GM12865 (cell line): ENCODE measurements around the gene FAAH.

Experiments used
- DNase-seq: peaks from one replicate; pipeline ENCODE4 v3.0.0; 2010; ENCODE audit warnings: low read depth
- H3K4me3 ChIP-seq: 2 replicates; pipeline ENCODE4 v1.5.1; 2011; ENCODE audit warnings: mild to moderate bottlenecking, low read depth, low read length, control low read depth
- CTCF ChIP-seq: IDR thresholded peaks from 2 replicates; pipeline ENCODE4 v1.5.1; 2011; ENCODE audit warnings: low read length, control low read depth, low read depth, inconsistent platforms; ENCODE audit not compliant: insufficient read depth; ENCODE audit errors: missing control alignments

FAAH gene

GRCh38 chr1:46432781-46433327 lies 38.7 kb downstream of the FAAH start:
- TF ChIP-seq CTCF: no peak
- DNase-seq: no peak
- H3K4me3 ChIP-seq: no peak overlapping the region

- H3K4me3 ChIP-seq: no peak overlapping the region
- DNase-seq: no peak
- TF ChIP-seq CTCF: no peak
These were observed 40.2 kb downstream of the FAAH start for GRCh38 chr1:46434358-46434757.

- no peak for TF ChIP-seq CTCF
- no peak overlapping the region for H3K4me3 ChIP-seq
These were observed 42.7 kb downstream of the FAAH start for GRCh38 chr1:46436844-46437243.

GRCh38 chr1:46437723-46438122 lies 43.6 kb downstream of the FAAH start:
- TF ChIP-seq CTCF: no peak
- no peak for DNase-seq
- H3K4me3 ChIP-seq: no peak overlapping the region

More at GRCh38 chr1:46436844-46437243, 42.7 kb downstream of the FAAH start:
- no peak for DNase-seq

GRCh38 chr1:46438346-46438745 lies 44.2 kb downstream of the FAAH start:
- no peak overlapping the region for H3K4me3 ChIP-seq
- TF ChIP-seq CTCF: no peak

GRCh38 chr1:46440478-46440877 lies 46.4 kb downstream of the FAAH start:
- no peak for DNase-seq

More at GRCh38 chr1:46438346-46438745, 44.2 kb downstream of the FAAH start:
- DNase-seq: no peak

More at GRCh38 chr1:46440478-46440877, 46.4 kb downstream of the FAAH start:
- TF ChIP-seq CTCF: no peak
- H3K4me3 ChIP-seq: no peak overlapping the region
